Measurements from ENCODE around the gene SLC51B.

DNA sequence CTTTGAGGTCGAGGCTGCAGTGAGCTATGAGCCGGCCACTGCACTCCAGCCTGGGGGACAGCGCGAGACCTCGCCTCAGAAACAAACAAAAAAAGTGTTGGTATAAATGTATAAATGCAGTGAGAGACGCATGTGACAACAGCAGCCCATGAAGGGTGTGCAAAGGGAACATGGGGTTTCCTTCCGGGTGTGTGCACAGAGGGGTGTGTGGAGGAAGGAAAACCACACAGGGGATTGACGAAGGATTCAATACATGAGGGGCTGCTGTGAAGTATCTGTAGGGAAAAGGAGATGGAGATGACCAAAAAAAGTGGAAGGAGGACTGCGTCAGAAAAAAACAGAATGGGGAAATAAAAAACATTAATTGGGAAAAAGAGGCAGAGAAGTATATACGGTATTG is 16.8 kb upstream of the SLC51B start:
- TF ChIP-seq EZH2phosphoT487 (IDR thresholded peaks at IDR 0.05; ENCODE audit: low read depth) (no peak), CTCF (IDR thresholded peaks at IDR 0.05; ENCODE audit: low read depth, low read length) (no peak)
